ENCODE results near the gene KRTAP10-8.
"Not testable (repeated sequence)": the region's sequence is repeated elsewhere in the genome, so short reads cannot be mapped to it uniquely, and the experiment has no call there.

DNA sequence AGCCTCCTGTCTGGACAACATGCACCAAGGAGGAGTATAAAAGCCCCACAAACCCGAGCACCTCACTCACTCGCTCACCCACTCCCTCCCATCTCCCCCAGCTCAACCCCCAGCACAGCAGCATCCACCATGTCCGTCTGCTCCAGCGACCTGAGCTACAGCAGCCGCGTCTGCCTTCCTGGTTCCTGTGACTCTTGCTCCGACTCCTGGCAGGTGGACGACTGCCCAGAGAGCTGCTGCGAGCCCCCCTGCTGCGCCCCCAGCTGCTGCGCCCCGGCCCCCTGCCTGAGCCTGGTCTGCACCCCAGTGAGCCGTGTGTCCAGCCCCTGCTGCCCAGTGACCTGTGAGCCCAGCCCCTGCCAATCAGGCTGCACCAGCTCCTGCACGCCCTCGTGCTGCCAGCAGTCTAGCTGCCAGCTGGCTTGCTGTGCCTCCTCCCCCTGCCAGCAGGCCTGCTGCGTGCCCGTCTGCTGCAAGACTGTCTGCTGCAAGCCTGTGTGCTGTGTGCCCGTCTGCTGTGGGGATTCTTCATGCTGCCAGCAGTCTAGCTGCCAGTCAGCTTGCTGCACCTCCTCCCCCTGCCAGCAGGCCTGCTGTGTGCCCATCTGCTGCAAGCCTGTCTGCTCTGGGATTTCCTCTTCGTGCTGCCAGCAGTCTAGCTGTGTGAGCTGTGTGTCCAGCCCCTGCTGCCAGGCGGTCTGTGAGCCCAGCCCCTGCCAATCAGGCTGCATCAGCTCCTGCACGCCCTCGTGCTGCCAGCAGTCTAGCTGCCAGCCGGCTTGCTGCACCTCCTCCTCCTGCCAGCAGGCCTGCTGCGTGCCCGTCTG lies 38.0 kb upstream of the KRTAP10-8 start, which contains the start of gene KRTAP10-4:
- not testable (repeated sequence) for TF ChIP-seq CTCF, POLR2A, POLR2AphosphoS5, EP300 (IDR thresholded peaks at IDR 0.05)
